HepG2 (cell line): Measurements from ENCODE around the gene NOSTRIN. TPM values are rescaled to one million over a fixed set of nuclear protein-coding genes. Genes with fewer than 3 reads are reported as not detected.

Experiments used
- ARNT2 ChIP-seq: sonication (generic); formaldehyde crosslinking; IDR thresholded peaks from 2 replicates; pipeline ENCODE4 v1.8.0; 2022; ENCODE audit warnings: mild to moderate bottlenecking, low read depth, missing genetic modification reagents, moderate library complexity
- CREM ChIP-seq, 2 experiments: sonication (generic) in 1 of 2; formaldehyde crosslinking in 1 of 2; IDR thresholded peaks; 2 replicates each; pipeline versions ENCODE4 v1.4.0 to v1.6.1; 2016 to 2020; ENCODE audit warnings: antibody characterized with exemption in 1 of 2, mild to moderate bottlenecking in 1 of 2, missing genetic modification reagents in 1 of 2
- E2F2 ChIP-seq: sonication (generic); formaldehyde crosslinking; IDR thresholded peaks from 2 replicates; pipeline ENCODE4 v1.4.0; 2020; ENCODE audit warnings: missing genetic modification reagents, borderline replicate concordance
- EP300 ChIP-seq, 3 experiments: sonication (generic) in 1 of 3; formaldehyde crosslinking in 1 of 3; IDR thresholded peaks; 2 replicates each; pipeline versions ENCODE4 v1.5.1 to v1.6.1; 2011 to 2020; ENCODE audit warnings: low read depth in 2 of 3, low read length in 2 of 3, borderline replicate concordance in 1 of 3, improper control_type of control experiment in 1 of 3, mild to moderate bottlenecking in 1 of 3, missing genetic modification reagents in 1 of 3, moderate library complexity in 1 of 3
- FIP1L1 ChIP-seq: fragments of 200-400 bp; formaldehyde crosslinking; IDR thresholded peaks from 2 replicates; pipeline ENCODE4 v1.6.1; 2018; ENCODE audit warnings: low read depth, mild to moderate bottlenecking, low read length, moderate library complexity, borderline replicate concordance; ENCODE audit not compliant: insufficient read depth
- FOXA1 ChIP-seq, 2 experiments: fragments of 450-650 bp in 1 of 2; sonication (generic) in 1 of 2; formaldehyde crosslinking in 1 of 2; IDR thresholded peaks; 2 replicates each; pipeline versions ENCODE4 v1.4.0 to v1.6.1; 2016 to 2020; ENCODE audit warnings: missing genetic modification reagents in 1 of 2
- HNF1A ChIP-seq, 2 experiments: sonication (generic) in 1 of 2; formaldehyde crosslinking in 1 of 2; IDR thresholded peaks; 2 replicates each; pipeline versions ENCODE4 v1.4.0 to v1.6.1; 2016 to 2020; ENCODE audit warnings: borderline replicate concordance in 1 of 2, low read depth in 1 of 2, mild to moderate bottlenecking in 1 of 2, missing genetic modification reagents in 1 of 2
- HOXD1 ChIP-seq: sonication (generic); formaldehyde crosslinking; IDR thresholded peaks from 2 replicates; pipeline ENCODE4 v1.5.0; 2020; ENCODE audit warnings: missing genetic modification reagents
- KMT2B ChIP-seq: IDR thresholded peaks from 2 replicates; pipeline ENCODE4 v1.6.1; 2016; ENCODE audit warnings: missing genetic modification reagents, missing compliant biosample characterization
- MED1 ChIP-seq: sonication (generic); formaldehyde crosslinking; IDR thresholded peaks from 2 replicates; pipeline ENCODE4 v1.4.0; 2020; ENCODE audit warnings: missing genetic modification reagents
- MLXIP ChIP-seq: sonication (generic); formaldehyde crosslinking; IDR thresholded peaks from 2 replicates; pipeline ENCODE4 v1.9.0; 2021; ENCODE audit warnings: missing genetic modification reagents, borderline replicate concordance
- RARG ChIP-seq: sonication (generic); formaldehyde crosslinking; IDR thresholded peaks from 2 replicates; pipeline ENCODE4 v1.4.0; 2020; ENCODE audit warnings: low read depth, mild to moderate bottlenecking, missing genetic modification reagents
- SOX13 ChIP-seq, 3 experiments: fragments of 450-650 bp in 1 of 3; sonication (generic) in 1 of 3; formaldehyde crosslinking in 1 of 3; IDR thresholded peaks in 2 of 3; conservative IDR thresholded peaks in 1 of 3; 2 replicates each; pipeline versions ENCODE4 v1.5.0 to v1.6.1; 2016 to 2020; ENCODE audit warnings: antibody characterized with exemption in 1 of 3, mild to moderate bottlenecking in 1 of 3, missing compliant biosample characterization in 1 of 3, missing genetic modification reagents in 1 of 3, moderate library complexity in 1 of 3
- TCF7 ChIP-seq: sonication (generic); IDR thresholded peaks from 2 replicates; pipeline ENCODE4 v1.6.1; 2016; ENCODE audit warnings: antibody characterized with exemption, low read depth
- ZBTB1 ChIP-seq: sonication (generic); formaldehyde crosslinking; IDR thresholded peaks from 2 replicates; pipeline ENCODE4 v1.4.0; 2020; ENCODE audit warnings: missing genetic modification reagents, borderline replicate concordance
- ZNF552 ChIP-seq: sonication (generic); formaldehyde crosslinking; IDR thresholded peaks from 2 replicates; pipeline ENCODE4 v1.9.0; 2022; ENCODE audit warnings: missing genetic modification reagents, mild to moderate bottlenecking, borderline replicate concordance
- ZUFSP ChIP-seq: sonication (generic); formaldehyde crosslinking; IDR thresholded peaks from 2 replicates; pipeline ENCODE4 v1.9.0; 2021; ENCODE audit warnings: missing genetic modification reagents, mild to moderate bottlenecking, borderline replicate concordance
- polyA plus RNA-seq, 8 experiments: library from polyadenylated mRNA; depleted of rRNA in 3 of 8; stranded (reverse) in 7 of 8; unstranded in 1 of 8; fragments of >200 nt; fragmentation: Illumina TruSeq in 4 of 8; extraction: Trizol in 4 of 8; gene quantifications; 2 replicates each; pipeline versions ENCODE4 v1.2.1 to v1.2.3, GENCODE V29; 2011 to 2016; ENCODE audit warnings: low read depth in 4 of 8, missing spikeins in 1 of 8, mixed read lengths in 1 of 8; ENCODE audit not compliant: insufficient read depth in 1 of 8
- total RNA-seq, 5 experiments: library from RNA; depleted of rRNA; stranded (reverse); fragments of >200 nt; fragmentation: Illumina TruSeq; extraction: Trizol; gene quantifications; 2 replicates each; pipeline ENCODE4 v1.2.3, GENCODE V29; 2016; ENCODE audit warnings: low read depth in 1 of 5

The NOSTRIN gene
- total and polyA plus RNA-seq, 2 of the 13 experiments (the other 11 are each of a cell fraction or from before 2014, with no cell fraction given), result 0.22 TPM

GRCh38 chr2:168780669-168781071, 21.8 kb upstream of the NOSTRIN start (continued):
- TF ChIP-seq HNF1A (IDR thresholded peaks at IDR 0.05; ENCODE audit: low read depth) (0 out of 2 replicates have a peak, but pooled peaks have one; percentile 24), HNF1A (CRISPR knock-in tag; IDR thresholded peaks at IDR 0.05; ENCODE audit: borderline replicate concordance) (no peak), EP300 (IDR thresholded peaks at IDR 0.05; ENCODE audit: low read depth in 2 of 2, low read length in 2 of 2) (peak in 1 of 2 experiments; percentile 44; a peak in 1 of 4 replicates), EP300 (CRISPR knock-in tag; IDR thresholded peaks at IDR 0.05; ENCODE audit: borderline replicate concordance) (no peak), RARG (CRISPR knock-in tag) (no peak), TCF7 (peak; percentile 71; the same call in 1 of the 2 replicates), ARNT2 (CRISPR knock-in tag) (no peak), FOXA1 (IDR thresholded peaks at IDR 0.05) (no peak), FOXA1 (CRISPR knock-in tag; IDR thresholded peaks at IDR 0.05) (peak; percentile 62), HOXD1 (CRISPR knock-in tag) (peak; percentile 91; the same call in 1 of the 2 replicates), MED1 (CRISPR knock-in tag) (0 out of 2 replicates have a peak, but pooled peaks have one; percentile 20), MLXIP (CRISPR knock-in tag) (no peak), ZBTB1 (no peak), ZNF552 (no peak), SOX13 (IDR thresholded peaks at IDR 0.05) (no peak), SOX13 (CRISPR knock-in tag; conservative IDR thresholded peaks at IDR 0.05 in 1 of 2, IDR thresholded peaks at IDR 0.05 in 1 of 2) (peak in 1 of 2 experiments; percentile 66; a peak in 1 of 4 replicates), KMT2B (CRISPR knock-in tag) (no peak), CREM (IDR thresholded peaks at IDR 0.05) (peak; percentile 20; the same call in 1 of the 2 replicates), CREM (CRISPR knock-in tag; IDR thresholded peaks at IDR 0.05) (no peak), FIP1L1 (no peak), ZUFSP (CRISPR knock-in tag) (no peak), E2F2 (CRISPR knock-in tag) (no peak)
